Endothelial cell (in vitro differentiated cells): ENCODE results near the gene GLRA3. TPM values are rescaled to one million over a fixed set of nuclear protein-coding genes. Genes with fewer than 3 reads are reported as not detected.
"Not testable (repeated sequence)": the region's sequence is repeated elsewhere in the genome, so short reads cannot be mapped to it uniquely, and the experiment has no call there.

Experiments used
- DNase-seq: peaks from one replicate; pipeline ENCODE4 v3.0.0; 2021; ENCODE audit warnings: low spot score
- H3K27ac Mint-ChIP-seq: one replicate; pipeline ENCODE4 v1.8.0; 2021; ENCODE audit warnings: mixed read lengths, inconsistent platforms; ENCODE audit not compliant: unreplicated experiment
- H3K27me3 Mint-ChIP-seq: one replicate; pipeline ENCODE4 v1.8.0; 2021; ENCODE audit warnings: mild to moderate bottlenecking, moderate library complexity, mixed read lengths, inconsistent platforms; ENCODE audit not compliant: unreplicated experiment
- H3K36me3 Mint-ChIP-seq: one replicate; pipeline ENCODE4 v1.8.0; 2021; ENCODE audit warnings: mild to moderate bottlenecking, low read depth, mixed read lengths, inconsistent platforms; ENCODE audit not compliant: unreplicated experiment
- H3K4me1 Mint-ChIP-seq: one replicate; pipeline ENCODE4 v1.8.0; 2021; ENCODE audit warnings: mild to moderate bottlenecking, mixed read lengths, inconsistent platforms; ENCODE audit not compliant: unreplicated experiment
- H3K4me3 Mint-ChIP-seq: one replicate; pipeline ENCODE4 v1.8.0; 2021; ENCODE audit warnings: mild to moderate bottlenecking, mixed read lengths, inconsistent platforms; ENCODE audit not compliant: unreplicated experiment
- H3K9me3 Mint-ChIP-seq: one replicate; pipeline ENCODE4 v1.8.0; 2021; ENCODE audit warnings: mixed read lengths, inconsistent platforms; ENCODE audit not compliant: unreplicated experiment
- CTCF ChIP-seq: fragments of 200-600 bp; sonication (generic); IDR thresholded peaks from one replicate; pipeline ENCODE4 v1.5.0; 2021; ENCODE audit warnings: antibody characterized with exemption; ENCODE audit not compliant: unreplicated experiment
- long read RNA-seq: library from polyadenylated mRNA; unstranded; transcript quantifications from one replicate; pipeline ENCODE4 v2.0.0, GENCODE V29; 2020; ENCODE audit not compliant: unreplicated experiment
- total RNA-seq: library from RNA; stranded (reverse); fragmentation: NEBNext Ultra II Directional; extraction: Animal tissue kit (Norgen Biotek cat#: 25700); gene quantifications from one replicate; pipeline ENCODE4 v1.2.1, GENCODE V29; 2021; ENCODE audit not compliant: unreplicated experiment

Gene GLRA3
- not detected for total RNA-seq
- long read RNA-seq = 0 reads

GRCh38 chr4:174828845-174829701, at the start of gene GLRA3:
TSS of gene GLRA3 (minus strand) at chr4:174829247. CDS start at chr4:174828811, 436 bp downstream.
- Mint-ChIP-seq H3K9me3 (no peaks in the 10 kb centered on the region), H3K27me3 (no peaks in the 10 kb centered on the region), H3K4me1 (peaks cover 5% of the 10 kb centered on the region), H3K27ac (no peak within 1 kb of the TSS), H3K36me3 (no peaks in the 10 kb centered on the region), H3K4me3 (peak within 1 kb of the TSS; percentile 92)
- TF ChIP-seq CTCF = no peak
- DNase-seq = peak; percentile 78

- Mint-ChIP-seq H3K36me3 (no peaks in the 10 kb centered on the region), H3K9me3 (no peaks in the 10 kb centered on the region), H3K4me3 (no peak overlapping the region), H3K27ac (no peak overlapping the region), H3K27me3 (no peaks in the 10 kb centered on the region), H3K4me1 (no peaks in the 10 kb centered on the region)
- no peak for DNase-seq
- no peak for TF ChIP-seq CTCF
These were observed 45.9 kb upstream of the GLRA3 start for GRCh38 chr4:174874898-174875297.

GRCh38 chr4:174873931-174874330, 44.9 kb upstream of the GLRA3 start:
- H3K4me3 Mint-ChIP-seq = no peak overlapping the region
- DNase-seq = no peak
- H3K4me1 Mint-ChIP-seq = no peaks in the 10 kb centered on the region
- no peaks in the 10 kb centered on the region for H3K36me3 Mint-ChIP-seq
- no peak for TF ChIP-seq CTCF
- H3K9me3 Mint-ChIP-seq = no peaks in the 10 kb centered on the region
- H3K27ac Mint-ChIP-seq = no peak overlapping the region
- no peaks in the 10 kb centered on the region for H3K27me3 Mint-ChIP-seq

GRCh38 chr4:174873146-174873545, 44.1 kb upstream of the GLRA3 start:
- H3K27ac Mint-ChIP-seq, H3K4me3 Mint-ChIP-seq, H3K27me3 Mint-ChIP-seq, H3K9me3 Mint-ChIP-seq, H3K36me3 Mint-ChIP-seq, DNase-seq, H3K4me1 Mint-ChIP-seq: not testable (repeated sequence)

- no peaks in the 10 kb centered on the region for H3K4me1 Mint-ChIP-seq
- no peak for TF ChIP-seq CTCF
- H3K36me3 Mint-ChIP-seq = no peaks in the 10 kb centered on the region
- H3K9me3 Mint-ChIP-seq = no peaks in the 10 kb centered on the region
- no peak overlapping the region for H3K27ac Mint-ChIP-seq
- H3K4me3 Mint-ChIP-seq = no peak overlapping the region
- H3K27me3 Mint-ChIP-seq = peaks cover 1% of the 10 kb centered on the region
- DNase-seq = no peak
These were observed 42.4 kb upstream of the GLRA3 start for GRCh38 chr4:174871407-174871806.
